Measurements from ENCODE around the gene CKMT1A.
"Not testable (repeated sequence)": the region's sequence is repeated elsewhere in the genome, so short reads cannot be mapped to it uniquely, and the experiment has no call there.

Gene CKMT1A

DNA sequence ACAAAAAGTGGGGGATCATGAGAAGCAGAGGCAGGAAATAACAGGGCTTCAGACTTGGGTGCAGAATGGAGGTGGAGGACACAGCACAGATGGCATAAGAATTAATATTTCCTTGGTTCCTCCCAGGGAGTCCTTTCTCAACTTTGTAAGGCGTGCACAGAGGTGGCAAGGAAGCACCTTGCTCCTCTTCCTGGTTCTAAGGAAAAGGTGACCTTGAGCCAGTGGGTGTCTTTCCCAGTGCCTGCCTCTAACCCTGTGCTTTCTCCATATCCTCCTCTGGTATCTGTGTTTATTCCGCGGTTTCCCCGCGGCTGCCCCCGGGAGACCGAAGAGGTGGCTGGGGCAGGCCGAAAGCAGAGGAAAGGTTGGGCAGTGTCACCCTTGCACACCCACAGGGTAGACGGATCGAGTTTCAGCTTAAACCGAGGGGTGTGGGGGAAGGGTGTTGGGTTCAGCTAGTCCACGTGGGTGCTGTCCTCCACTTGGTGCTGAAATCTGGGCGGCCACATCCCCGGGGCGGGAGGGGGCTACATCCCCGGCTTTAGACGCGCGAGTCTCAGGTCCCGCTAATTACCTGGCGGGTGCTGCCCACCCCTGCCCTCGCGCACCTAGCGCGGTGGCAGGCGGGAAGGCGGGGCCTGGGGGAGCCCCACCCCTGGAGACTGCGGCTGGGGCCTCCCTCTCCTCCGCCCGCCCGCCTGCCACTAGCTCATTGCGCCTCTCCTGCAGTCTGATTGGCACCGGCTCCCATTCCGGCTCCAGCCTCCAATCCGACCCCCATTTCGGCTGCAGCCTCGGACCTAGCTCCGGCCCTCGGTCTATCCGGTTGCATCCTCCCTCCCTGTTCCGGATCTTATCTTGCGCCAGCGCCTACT is at the start of gene CKMT1A:
Gene CKMT1A (plus strand): TSS at position 712 of the 875 bp plus-strand sequence. CDS start 192 bp downstream, outside the sequence.
- not testable (repeated sequence) for DNase-seq

DNA sequence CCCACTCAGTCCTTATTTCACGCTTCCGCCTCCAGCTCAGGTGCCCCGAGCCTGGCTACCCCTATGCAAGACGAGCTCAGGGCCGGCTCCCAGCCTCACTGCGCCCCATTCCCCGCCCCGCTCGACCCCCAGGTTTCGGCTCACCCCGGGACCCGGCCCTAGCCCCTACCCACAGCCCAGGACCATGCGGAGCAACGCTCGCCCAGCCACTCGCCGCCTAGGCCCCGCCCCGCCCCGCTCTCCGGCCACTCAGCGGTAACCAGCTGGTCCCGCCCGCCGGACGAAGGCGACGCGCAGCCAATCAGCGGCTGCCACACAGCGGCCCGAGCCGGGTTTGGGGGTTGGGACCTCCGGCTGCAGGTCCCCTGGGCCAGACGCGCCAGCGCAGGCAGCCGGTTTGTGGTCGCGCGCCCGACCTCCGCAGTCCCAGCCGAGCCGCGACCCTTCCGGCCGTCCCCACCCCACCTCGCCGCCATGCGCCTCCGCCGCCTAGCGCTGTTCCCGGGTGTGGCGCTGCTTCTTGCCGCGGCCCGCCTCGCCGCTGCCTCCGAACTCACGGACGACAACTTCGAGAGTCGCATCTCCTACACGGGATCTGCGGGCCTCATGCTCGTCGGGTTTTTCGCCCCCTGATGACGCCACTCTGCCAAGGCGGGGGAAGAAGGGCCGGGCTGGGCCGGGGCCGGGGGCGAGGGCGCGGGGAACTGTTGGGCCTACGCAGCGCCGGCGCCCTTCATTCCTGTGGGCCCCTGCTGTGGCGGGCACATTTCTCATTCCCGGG is 44.8 kb upstream of the CKMT1A start, which contains the start of gene CATSPER2:
Gene CATSPER2 (minus strand): TSS at position 196 of the 781 bp plus-strand sequence. CDS start 783 bp downstream, outside the sequence.
- no peak for DNase-seq

DNA sequence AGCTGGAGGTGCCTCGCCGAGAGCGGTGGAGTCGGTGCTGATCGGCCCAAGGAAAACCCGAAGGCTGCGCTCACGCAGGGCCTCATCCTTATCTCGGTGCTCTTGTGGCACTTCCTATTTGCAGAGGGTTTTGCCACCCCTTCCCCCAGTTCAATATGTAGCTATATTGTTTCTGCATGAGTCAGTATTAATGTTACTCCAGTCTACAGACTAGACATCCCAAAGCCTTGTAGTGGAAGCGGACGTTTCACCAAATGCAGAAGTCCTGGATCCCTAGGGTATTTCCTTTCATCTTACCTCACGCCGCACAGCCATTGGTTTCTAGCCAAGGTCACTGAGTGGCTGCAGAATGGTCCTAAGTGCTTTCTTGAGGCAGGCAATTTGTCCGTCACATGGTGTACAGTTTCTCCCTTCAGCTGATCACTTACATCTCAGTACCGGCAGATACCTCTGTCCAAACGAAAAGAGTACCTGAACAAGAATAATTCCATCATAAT is 44.2 kb upstream of the CKMT1A start:
- DNase-seq = not testable (repeated sequence)

DNA sequence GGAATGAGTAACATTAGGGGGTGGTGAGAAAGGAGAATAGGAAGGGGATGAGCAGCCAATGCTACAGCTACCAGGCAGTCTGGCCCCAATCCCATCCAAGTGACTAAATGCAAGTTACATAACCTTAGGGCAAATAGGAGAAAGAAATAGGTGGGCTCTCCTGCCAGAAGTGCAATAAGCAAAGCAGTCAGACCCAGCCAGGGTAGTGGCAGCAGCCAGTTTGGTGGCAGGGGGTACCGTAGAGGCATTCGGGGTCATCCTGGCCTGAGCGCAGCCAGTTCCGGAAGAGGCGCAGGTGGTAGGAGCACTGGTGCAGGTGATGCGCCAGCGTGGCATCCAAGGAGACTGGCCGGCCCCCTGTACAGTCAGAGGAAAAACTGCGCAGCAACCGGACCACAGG is 33.9 kb upstream of the CKMT1A start:
- not testable (repeated sequence) for DNase-seq

DNA sequence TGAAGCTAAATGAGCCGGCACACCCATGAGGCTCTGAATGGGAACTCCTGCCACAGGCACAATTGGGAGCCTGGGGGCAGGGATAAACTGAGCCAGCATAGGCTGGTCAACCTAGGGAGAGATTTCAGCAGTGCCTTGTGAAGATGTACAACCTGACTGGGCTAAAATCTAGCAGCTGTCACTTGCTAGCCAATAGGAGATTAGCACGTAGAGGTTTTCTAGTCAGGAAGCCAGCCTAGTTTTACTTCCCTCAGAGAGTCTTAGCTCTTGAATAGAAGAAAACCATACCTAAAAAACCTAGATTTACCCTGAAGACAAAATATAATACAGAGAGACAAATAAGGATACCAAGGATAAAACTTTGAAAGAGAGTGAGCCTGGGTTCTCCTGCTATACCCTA is 31.4 kb upstream of the CKMT1A start:
- not testable (repeated sequence) for DNase-seq

DNA sequence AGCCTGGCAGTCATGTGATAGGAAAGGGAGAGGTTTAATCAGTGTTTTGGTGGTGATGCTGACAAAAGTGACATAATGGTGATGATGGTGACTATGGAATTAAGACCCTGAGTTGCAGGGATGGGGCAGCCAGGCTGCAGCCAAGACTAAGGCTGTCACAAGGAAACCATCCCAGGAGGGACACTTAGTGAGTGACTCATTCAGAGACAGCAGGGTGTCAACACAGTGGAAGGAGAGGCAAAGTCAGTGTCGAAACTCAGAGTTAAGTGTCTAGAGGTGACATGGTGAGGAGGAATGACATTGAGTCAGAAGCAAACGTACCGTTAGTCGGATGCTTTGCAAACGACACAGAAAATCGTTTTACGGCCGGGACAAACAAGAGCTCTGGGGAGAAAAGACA is 30.3 kb upstream of the CKMT1A start:
- not testable (repeated sequence) for DNase-seq

DNA sequence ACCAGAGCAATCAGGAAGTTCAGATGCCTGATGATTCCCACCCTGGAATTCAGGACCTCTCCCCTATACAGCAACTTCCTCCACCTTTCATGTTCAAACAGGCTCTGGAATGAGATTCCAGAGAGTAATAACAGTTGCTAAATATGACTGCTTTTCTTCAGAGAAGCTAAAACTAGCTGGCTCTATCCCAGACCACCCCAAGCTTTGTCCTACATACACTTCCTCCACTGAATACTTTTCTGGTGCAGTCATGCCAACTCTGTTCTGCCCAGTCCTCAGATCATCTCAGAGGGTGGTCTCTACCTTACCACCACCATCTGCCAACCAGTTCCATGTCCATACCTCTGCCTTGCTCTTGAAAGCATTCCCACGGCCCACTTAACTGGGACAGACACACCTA is 27.5 kb upstream of the CKMT1A start:
- DNase-seq = not testable (repeated sequence)

DNA sequence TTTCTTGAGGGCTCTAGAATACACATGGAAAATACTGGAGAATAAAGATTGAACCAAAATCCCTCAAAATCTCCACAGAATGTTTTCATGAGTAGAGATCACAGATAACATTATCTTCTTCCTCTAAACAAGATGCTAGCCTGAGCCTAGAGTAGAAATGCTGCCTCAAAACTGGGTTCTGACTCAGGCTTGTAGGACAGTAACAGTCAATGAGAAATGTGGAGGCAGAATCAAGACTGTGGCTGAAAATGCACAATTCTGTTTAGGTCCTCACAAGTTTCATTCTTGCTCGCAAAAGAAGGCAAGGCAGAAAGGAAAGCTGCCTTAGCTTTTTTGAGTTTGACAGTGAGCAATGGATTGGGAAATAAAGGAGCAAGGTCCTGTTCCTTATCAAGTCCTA is 19.5 kb upstream of the CKMT1A start:
- DNase-seq = not testable (repeated sequence)

DNA sequence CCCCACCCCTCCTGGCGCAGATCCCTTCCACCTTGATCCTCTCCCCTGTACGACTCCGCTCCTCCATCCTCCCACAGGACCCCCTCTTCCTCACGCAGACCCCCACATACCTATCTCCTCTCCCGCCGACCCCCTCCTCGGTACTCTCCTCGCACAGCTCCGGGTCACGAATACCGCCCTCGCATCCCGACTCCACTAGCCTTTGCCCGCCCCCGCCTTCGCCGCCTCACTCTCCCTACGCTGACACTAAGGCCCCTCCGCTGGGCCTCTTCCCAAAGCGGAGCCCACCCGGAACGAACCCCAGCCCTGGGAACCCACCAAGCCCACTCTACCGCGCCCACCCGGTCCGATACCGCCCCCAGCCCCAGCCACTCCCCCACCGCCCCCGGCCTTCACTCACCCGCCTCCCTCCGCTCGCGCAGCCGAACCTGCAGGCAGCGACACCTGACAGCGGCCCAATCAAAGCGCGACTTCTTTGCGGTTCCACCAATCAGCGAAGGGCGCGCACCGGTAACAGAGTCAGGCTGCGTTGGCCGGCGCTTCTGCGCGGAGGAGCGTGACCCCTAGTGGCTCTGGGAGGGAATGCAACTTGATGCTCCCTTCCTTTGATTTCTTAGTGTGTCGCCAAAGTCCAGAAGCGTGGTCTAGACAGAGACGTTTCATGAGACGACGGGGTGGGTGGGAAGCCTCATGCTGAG is 3.9 kb upstream of the CKMT1A start:
- DNase-seq = not testable (repeated sequence)

DNA sequence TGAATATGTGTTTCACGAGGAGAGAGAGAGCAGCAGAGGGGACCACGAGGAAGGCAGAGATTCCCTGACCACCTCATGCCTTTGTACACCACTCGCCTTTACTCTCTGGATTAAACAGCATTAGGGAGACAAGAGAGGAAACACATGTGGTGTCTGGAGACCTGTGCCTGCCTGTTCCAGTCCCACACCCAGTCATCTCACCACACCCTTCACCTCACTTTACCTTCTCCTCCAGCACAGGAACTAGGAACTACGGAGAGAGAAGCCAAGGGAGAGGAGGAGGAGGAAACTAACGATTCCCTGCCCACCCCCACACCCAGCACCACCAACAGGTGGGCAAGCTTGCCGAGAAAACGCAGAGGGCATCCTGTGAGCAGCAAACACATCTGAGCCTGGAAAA is 980 bp upstream of the CKMT1A start:
- DNase-seq = not testable (repeated sequence)

DNA sequence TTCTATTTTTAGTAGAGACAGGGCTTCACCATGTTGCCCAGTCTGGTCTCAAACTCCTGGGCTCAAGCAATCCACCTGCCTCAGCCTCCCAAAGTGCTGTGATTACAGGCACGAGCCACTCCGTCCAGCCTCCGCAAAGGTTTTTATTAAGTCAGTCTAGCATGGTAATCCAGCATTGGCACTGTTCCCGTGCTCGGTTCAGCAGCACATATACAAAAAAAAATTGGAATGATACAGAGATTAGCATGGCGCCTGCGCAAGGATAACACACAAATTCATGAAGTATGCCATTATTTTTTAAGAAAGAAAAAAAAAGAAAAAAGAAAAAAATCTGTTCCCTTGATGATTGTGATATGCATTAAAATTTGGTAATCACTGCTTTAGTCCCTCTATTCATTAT is 8.5 kb downstream of the CKMT1A start:
- DNase-seq = no peak

DNA sequence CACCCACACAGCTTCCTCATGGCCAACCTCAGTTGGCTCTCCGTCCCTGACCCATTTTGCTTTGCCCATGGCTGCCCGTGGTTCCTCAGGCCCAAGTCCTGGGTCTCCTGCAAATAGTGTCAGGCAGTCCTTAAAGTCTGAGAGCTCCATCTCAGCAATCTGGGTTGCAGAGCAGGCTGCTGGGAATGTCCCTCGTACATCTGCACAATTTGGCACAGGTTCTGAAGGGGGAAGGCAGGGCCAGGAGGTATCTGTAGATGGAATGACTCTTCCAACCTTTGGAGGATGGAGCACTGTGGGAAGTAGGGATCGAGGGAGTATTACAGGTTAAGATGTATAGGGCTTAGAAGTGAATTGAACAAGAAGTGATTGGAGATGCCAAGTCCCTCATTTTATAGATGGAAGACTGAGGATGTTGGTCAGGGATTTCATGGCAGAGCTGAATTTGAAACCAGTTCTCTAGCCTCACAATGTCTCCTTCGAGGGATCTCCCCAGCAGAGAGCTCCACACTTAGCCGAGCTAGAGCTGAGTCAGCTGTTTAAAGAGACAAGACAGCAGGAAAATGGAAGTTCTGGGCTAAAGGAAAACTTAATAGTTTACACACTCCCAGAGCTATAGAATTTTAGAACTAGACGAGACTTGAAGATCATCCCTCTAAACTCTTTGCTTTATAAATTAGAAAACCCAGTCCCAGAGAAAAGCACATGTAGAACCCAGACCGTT is 9.2 kb downstream of the CKMT1A start:
- DNase-seq = no peak

DNA sequence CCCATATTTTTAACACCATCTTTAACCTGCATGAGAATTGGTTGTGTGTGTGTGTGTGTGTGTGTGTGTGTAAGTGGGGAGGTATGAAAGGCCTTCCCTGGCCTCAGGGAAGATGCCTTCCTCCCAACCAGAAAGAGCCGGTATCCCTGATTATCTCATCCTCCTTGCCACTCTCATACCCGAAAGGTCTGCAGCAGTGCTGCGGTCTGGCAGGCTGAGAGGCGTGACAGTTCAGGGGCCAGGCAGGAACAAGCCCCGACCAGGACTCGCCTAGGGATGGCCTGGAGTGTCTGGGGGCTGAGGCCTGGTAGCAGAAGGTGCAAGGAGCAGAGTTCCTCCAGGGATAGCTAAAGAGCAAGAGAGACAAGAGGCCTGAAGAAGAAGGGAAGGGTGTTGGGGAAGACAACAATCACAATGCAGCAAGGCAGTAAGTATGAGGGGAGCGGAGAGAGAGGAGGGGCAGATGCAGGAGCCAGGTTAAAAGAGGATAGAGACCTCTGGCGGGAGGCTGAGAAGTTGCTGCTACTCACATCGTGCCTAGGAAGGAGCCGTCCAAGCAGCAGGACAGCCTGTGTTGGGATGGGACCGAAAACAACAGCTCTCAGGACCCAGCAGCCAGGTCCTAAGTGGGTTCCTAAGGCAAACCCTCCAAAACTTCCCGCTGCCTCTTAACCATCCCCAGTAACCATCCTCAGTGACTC is 16.9 kb downstream of the CKMT1A start:
- not testable (repeated sequence) for DNase-seq

DNA sequence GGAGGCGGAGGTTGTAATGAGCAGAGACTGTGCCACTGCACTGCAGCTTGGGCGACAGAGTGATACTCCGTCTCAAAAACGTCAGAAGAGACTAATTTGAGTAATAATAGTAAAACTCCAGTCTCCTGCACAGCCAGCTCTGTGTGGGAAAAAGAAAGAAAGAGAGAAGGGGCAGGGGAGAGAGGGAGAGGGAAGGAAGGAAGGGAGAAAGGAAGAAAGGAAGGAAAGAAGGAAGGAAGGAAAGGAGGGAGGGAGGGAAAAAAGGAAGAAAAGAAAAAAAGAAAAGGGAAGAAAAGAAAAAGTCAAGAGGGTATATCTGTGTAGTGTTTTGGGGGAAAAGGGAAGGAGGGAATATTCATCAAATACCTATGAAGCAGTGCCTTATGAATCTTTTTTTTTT is 29.5 kb downstream of the CKMT1A start:
- no peak for DNase-seq

DNA sequence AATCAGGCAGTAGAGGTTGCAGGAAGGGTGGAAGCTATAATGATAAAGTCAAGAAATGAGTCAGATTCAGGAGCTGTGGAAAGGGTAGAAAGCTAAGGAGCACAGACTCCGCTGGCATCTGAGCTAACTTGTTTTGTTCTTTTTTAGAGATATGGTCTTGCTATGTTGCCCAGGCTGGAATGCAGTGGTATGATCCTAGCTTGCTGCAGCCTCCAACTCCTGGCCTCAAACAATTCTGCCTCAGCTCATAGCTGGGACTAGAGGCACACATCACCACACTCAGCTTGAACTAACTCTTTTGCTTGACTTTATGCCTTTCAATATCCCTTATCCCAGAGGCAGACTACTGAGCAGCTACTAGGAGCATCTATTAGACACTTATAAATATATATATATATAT is 32.6 kb downstream of the CKMT1A start:
- DNase-seq = not testable (repeated sequence)

DNA sequence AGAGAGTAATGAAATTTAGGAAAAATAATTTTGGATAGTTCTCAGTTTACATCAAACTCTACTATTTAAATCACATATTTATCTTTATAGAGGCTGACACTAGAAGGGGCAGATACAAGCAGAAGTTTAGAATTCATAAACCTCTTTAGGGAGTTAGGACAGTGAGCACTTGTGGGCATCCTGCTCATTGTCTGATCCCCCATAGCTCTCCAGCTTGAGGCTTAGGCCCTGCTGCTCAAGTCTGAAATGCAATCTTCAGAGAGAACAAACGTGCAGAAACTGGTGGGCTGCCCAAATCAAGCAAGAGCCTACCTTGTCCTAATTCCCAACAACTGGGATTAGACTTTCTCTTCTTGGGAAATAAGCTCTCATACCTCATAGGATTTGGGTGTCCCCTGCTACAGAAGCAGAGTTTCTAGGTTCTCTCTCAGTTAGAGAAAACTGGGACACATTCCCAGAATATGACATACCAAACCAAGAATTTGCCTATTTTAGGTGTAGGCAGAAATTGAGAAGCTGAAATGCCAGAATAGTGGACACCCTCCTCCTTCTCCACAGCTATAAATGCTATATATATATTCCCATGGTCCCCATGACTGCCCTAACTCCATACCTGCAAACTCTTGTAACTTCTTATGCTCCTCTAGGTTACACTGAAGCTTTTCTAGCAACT is 34.5 kb downstream of the CKMT1A start:
- not testable (repeated sequence) for DNase-seq

DNA sequence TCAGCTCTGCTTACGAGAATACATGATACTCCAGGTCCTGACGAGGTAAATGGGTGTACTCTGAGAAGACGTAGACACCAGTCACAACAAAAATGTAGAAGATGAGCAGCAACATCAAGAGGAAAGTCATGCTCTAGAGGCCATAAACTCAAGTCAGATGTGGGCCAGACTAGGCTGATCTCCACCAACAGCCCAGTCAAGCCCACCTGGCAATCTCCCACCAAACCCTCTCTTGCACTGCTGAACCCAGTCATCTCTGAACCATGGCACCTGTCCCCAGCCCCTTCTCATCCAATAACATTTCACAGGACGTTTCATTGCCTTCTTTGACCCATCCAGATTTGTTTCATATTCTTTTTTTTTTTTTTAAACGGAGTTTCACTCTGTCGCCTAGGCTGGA is 41.8 kb downstream of the CKMT1A start:
- no peak for DNase-seq

DNA sequence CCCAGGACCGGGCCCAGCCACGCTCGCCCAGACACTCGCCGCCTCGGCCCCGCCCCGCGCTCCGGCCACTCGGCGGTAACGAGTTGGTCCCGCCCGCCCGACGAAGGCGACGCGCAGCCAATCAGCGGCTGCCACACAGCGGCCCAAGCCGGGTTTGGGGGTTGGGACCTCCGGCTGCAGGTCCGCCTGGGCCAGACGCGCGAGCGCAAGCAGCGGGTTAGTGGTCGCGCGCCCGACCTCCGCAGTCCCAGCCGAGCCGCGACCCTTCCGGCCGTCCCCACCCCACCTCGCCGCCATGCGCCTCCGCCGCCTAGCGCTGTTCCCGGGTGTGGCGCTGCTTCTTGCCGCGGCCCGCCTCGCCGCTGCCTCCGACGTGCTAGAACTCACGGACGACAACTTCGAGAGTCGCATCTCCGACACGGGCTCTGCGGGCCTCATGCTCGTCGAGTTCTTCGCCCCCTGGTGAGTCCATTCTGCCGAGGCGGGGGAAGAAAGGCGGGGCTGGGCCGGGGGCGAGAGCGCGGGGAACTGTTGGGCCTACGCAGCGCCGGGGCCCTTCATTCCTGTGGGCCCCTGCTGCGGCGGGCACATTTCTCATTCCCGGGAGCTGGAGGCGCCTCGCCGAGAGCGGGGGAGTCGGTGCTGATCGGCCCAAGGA is 52.7 kb downstream of the CKMT1A start, which contains the start of gene PDIA3:
Gene PDIA3 (plus strand): TSS at position 194 of the 658 bp plus-strand sequence. CDS start 102 bp downstream, at position 296.
- peak; percentile 75 for DNase-seq

DNA sequence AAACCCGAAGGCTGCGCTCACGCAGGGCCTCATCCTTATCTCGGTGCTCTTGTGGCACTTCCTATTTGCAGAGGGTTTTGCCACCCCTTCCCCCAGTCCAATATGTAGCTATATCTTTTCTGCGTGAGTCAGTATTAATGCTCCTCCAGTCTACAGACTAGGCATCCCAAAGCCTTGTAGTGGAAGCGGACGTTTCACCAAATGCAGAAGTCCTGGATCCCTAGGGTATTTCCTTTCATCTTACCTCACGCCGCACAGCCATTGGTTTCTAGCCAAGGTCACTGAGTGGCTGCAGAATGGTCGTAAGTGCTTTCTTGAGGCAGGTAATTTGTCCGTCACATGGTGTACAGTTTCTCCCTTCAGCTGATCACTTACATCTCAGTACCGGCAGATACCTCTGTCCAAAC is 53.2 kb downstream of the CKMT1A start:
- peak; percentile 48 for DNase-seq

DNA sequence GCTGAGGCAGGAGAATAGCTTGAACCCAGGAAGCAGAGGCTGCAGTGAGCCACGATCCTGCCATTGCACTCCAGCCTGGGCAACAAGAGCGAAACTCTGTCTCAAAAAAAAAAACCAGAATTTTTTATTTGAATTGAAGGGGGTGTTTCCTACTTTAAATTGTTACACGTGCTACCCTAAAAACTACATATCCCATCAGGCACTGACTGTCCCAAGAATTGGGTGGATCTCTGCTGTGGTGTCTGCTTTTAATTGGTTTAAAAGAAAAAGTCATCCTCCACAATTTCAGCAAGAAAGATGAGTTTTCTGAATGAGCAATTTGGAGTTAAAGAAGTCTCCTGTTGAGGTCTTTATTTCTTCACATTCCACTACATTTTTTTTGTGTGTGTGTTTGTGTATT is 54.7 kb downstream of the CKMT1A start:
- DNase-seq = no peak
